GM12878 (cell line): ENCODE results near the gene CD244. TPM values are rescaled to one million over a fixed set of nuclear protein-coding genes. Genes with fewer than 3 reads are reported as not detected.

Source experiments
- ATF2 ChIP-seq: IDR thresholded peaks from 2 replicates; pipeline ENCODE4 v1.6.1; 2012; ENCODE audit warnings: low read length, inconsistent platforms
- ATF7 ChIP-seq: fragments of 450-650 bp; IDR thresholded peaks from 2 replicates; pipeline ENCODE4 v1.6.1; 2016; ENCODE audit warnings: low read depth, mild to moderate bottlenecking
- BCL11A ChIP-seq: IDR thresholded peaks from 2 replicates; pipeline ENCODE4 v1.6.1; 2011; ENCODE audit warnings: low read depth, low read length
- CEBPB ChIP-seq, 2 experiments: fragments of 150-350 bp in 1 of 2; IDR thresholded peaks; 2 replicates each; pipeline ENCODE4 v1.6.1; 2012 to 2014; ENCODE audit warnings: low read depth in 2 of 2, low read length in 2 of 2, borderline replicate concordance in 1 of 2, inconsistent platforms in 1 of 2
- CHD1 ChIP-seq: IDR thresholded peaks from 2 replicates; pipeline ENCODE4 v1.6.1; 2012; ENCODE audit warnings: low read depth, low read length, improper control_type of control experiment
- HDAC6 ChIP-seq: fragments of 200-600 bp; sonication (generic); IDR thresholded peaks from one replicate; pipeline ENCODE4 v1.8.0; 2017; ENCODE audit warnings: antibody characterized with exemption; ENCODE audit not compliant: unreplicated experiment
- HDGF ChIP-seq: fragments of 450-650 bp; IDR thresholded peaks from 2 replicates; pipeline ENCODE4 v1.6.1; 2016; ENCODE audit warnings: antibody characterized with exemption
- IRF4 ChIP-seq: IDR thresholded peaks from 2 replicates; pipeline ENCODE4 v1.6.1; 2011; ENCODE audit warnings: low read depth, low read length
- JUNB ChIP-seq: IDR thresholded peaks from 2 replicates; pipeline ENCODE4 v1.6.1; 2016; ENCODE audit warnings: antibody characterized with exemption, mild to moderate bottlenecking
- KLF5 ChIP-seq: fragments of 450-650 bp; IDR thresholded peaks from 2 replicates; pipeline ENCODE4 v1.6.1; 2014; ENCODE audit warnings: mild to moderate bottlenecking; ENCODE audit not compliant: partially characterized antibody
- MXI1 ChIP-seq: fragments of 150-350 bp; IDR thresholded peaks from 2 replicates; pipeline ENCODE4 v1.6.1; 2011; ENCODE audit warnings: low read depth, mild to moderate bottlenecking, inconsistent platforms, low read length, improper control_type of control experiment
- NFYA ChIP-seq: IDR thresholded peaks from 2 replicates; pipeline ENCODE4 v1.6.1; 2011; ENCODE audit warnings: low read depth, mild to moderate bottlenecking, low read length, improper control_type of control experiment, borderline replicate concordance
- PBX3 ChIP-seq: IDR thresholded peaks from 2 replicates; pipeline ENCODE4 v1.6.1; 2011; ENCODE audit warnings: mild to moderate bottlenecking, low read depth, low read length, moderate library complexity; ENCODE audit not compliant: insufficient replicate concordance
- POLR2AphosphoS5 ChIP-seq: IDR thresholded peaks from 2 replicates; pipeline ENCODE4 v1.6.1; 2011; ENCODE audit warnings: mild to moderate bottlenecking, low read length, inconsistent platforms
- PRDM15 ChIP-seq: fragments of 450-650 bp; formaldehyde crosslinking; IDR thresholded peaks from 2 replicates; pipeline ENCODE4 v1.4.0; 2020; ENCODE audit warnings: mild to moderate bottlenecking, moderate library complexity
- RCOR1 ChIP-seq: conservative IDR thresholded peaks from 2 replicates; pipeline ENCODE4 v1.6.1; 2012; ENCODE audit warnings: low read depth, low read length, improper control_type of control experiment
- SREBF1 ChIP-seq: IDR thresholded peaks from 2 replicates; pipeline ENCODE4 v1.6.1; 2012; ENCODE audit warnings: mild to moderate bottlenecking, low read length
- SREBF2 ChIP-seq: IDR thresholded peaks from 2 replicates; pipeline ENCODE4 v1.6.1; 2012; ENCODE audit warnings: mild to moderate bottlenecking, low read length
- SUZ12 ChIP-seq: fragments of 200-600 bp; sonication (generic); IDR thresholded peaks from one replicate; pipeline ENCODE4 v1.6.1; 2018; ENCODE audit warnings: antibody characterized with exemption, mild to moderate bottlenecking; ENCODE audit not compliant: unreplicated experiment
- USF2 ChIP-seq: IDR thresholded peaks from 2 replicates; pipeline ENCODE4 v1.6.1; 2011; ENCODE audit warnings: low read depth, low read length, improper control_type of control experiment, borderline replicate concordance
- ZBED1 ChIP-seq: IDR thresholded peaks from 2 replicates; pipeline ENCODE4 v1.6.1; 2016; ENCODE audit warnings: borderline replicate concordance
- ZNF274 ChIP-seq: IDR thresholded peaks from one replicate; pipeline ENCODE4 v1.8.0; 2011; ENCODE audit not compliant: insufficient read length, insufficient read depth
- ZNF384 ChIP-seq: IDR thresholded peaks from 2 replicates; pipeline ENCODE4 v1.6.1; 2012; ENCODE audit warnings: low read depth, mild to moderate bottlenecking, low read length, improper control_type of control experiment, borderline replicate concordance
- polyA plus RNA-seq, 11 experiments: library from polyadenylated mRNA; depleted of rRNA in 4 of 11; unstranded in 6 of 11; stranded (reverse) in 5 of 11; fragments of >200 nt; fragmentation: Nextera tagmentation in 4 of 11; fragmentation: Illumina TruSeq in 1 of 11; extraction: Ambion mirVana in 4 of 11; extraction: Trizol in 1 of 11; gene quantifications; 1 replicate in 1 of 11; 2 replicates in 10 of 11; pipeline versions ENCODE4 v1.2.1 to v1.2.3, GENCODE V29; 2011 to 2016; ENCODE audit warnings: inconsistent platforms in 2 of 11, missing spikeins in 2 of 11, low read depth in 1 of 11
- total RNA-seq, 4 experiments: library from RNA; depleted of rRNA in 3 of 4; stranded (reverse); fragments of >200 nt in 3 of 4; fragmentation: Illumina TruSeq in 1 of 4; extraction: Trizol in 1 of 4; gene quantifications; 2 replicates each; pipeline versions ENCODE4 v1.2.1 to v1.2.3, GENCODE V29; 2013 to 2021

CD244 gene
- total and polyA plus RNA-seq, 10 of the 15 experiments (the other 5 are each of a cell fraction or from before 2014, with no cell fraction given): 0.24 to 13.6 (median 0.73) TPM

GRCh38 chr1:160781914-160782689 lies 80.6 kb downstream of the CD244 start (continued):
- no peak for TF ChIP-seq PRDM15 (CRISPR knock-in tag)
- no peak for TF ChIP-seq ZNF384
- TF ChIP-seq SREBF1: no peak
- TF ChIP-seq PBX3: no peak
- TF ChIP-seq POLR2AphosphoS5: peak; percentile 33; the same call in 1 of the 2 replicates
- peak; percentile 61 for TF ChIP-seq JUNB
- no peak for TF ChIP-seq USF2
- TF ChIP-seq CHD1: no peak
- TF ChIP-seq SUZ12: no peak
- no peak for TF ChIP-seq SREBF2
- TF ChIP-seq BCL11A: peak; percentile 76
- no peak for TF ChIP-seq CEBPB (IDR thresholded peaks at IDR 0.05; ENCODE audit: borderline replicate concordance in 1 of 2, low read depth in 2 of 2, low read length in 2 of 2)
- peak; percentile 15; the same call in 1 of the 2 replicates for TF ChIP-seq HDGF
- no peak for TF ChIP-seq MXI1
- TF ChIP-seq NFYA: no peak
- TF ChIP-seq ATF2: peak; percentile 83
- no peak for TF ChIP-seq HDAC6
- TF ChIP-seq RCOR1: no peak
- TF ChIP-seq KLF5: peak; percentile 72
- TF ChIP-seq ZNF274: no peak
- peak; percentile 91 for TF ChIP-seq ATF7
- TF ChIP-seq IRF4: peak; percentile 92
- peak; percentile 66; the same call in 1 of the 2 replicates for TF ChIP-seq ZBED1
